ENCODE results near the gene ZNF79.
A peak's percentile ranks its signal among the peaks of the same experiment; 100 is the strongest.

Gene ZNF79

GRCh38 chr9:127392166-127392565 is 32.0 kb upstream of the ZNF79 start:
- no peak for DNase-seq (ENCODE audit: low spot score)
- in situ Hi-C loops (cut with MboI; ENCODE audit: low sequenced_read_pairs, unreplicated experiment), result no loop called here
- TF ChIP-seq CTCF (IDR thresholded peaks at IDR 0.05; ENCODE audit: borderline replicate concordance, control extremely low read depth, extremely low read depth, insufficient read depth, missing control alignments), result no peak

- in situ Hi-C loops (cut with MboI; ENCODE audit: low sequenced_read_pairs, unreplicated experiment), result no loop called here
- DNase-seq (ENCODE audit: low spot score), result no peak
- no peak for TF ChIP-seq CTCF (IDR thresholded peaks at IDR 0.05; ENCODE audit: borderline replicate concordance, control extremely low read depth, extremely low read depth, insufficient read depth, missing control alignments)
Measured at GRCh38 chr9:127392976-127393375, 31.2 kb upstream of the ZNF79 start.

GRCh38 chr9:127393645-127394044 is 30.5 kb upstream of the ZNF79 start:
- DNase-seq (ENCODE audit: low spot score), result no peak
- in situ Hi-C loops (cut with MboI; ENCODE audit: low sequenced_read_pairs, unreplicated experiment), result no loop called here
- TF ChIP-seq CTCF (IDR thresholded peaks at IDR 0.05; ENCODE audit: borderline replicate concordance, control extremely low read depth, extremely low read depth, insufficient read depth, missing control alignments), result no peak

- in situ Hi-C loops (cut with MboI; ENCODE audit: low sequenced_read_pairs, unreplicated experiment), result no loop called here
- no peak for DNase-seq (ENCODE audit: low spot score)
- TF ChIP-seq CTCF (IDR thresholded peaks at IDR 0.05; ENCODE audit: borderline replicate concordance, control extremely low read depth, extremely low read depth, insufficient read depth, missing control alignments), result no peak
Measured at GRCh38 chr9:127395497-127396252, 28.5 kb upstream of the ZNF79 start.

- no peak for TF ChIP-seq CTCF (IDR thresholded peaks at IDR 0.05; ENCODE audit: borderline replicate concordance, control extremely low read depth, extremely low read depth, insufficient read depth, missing control alignments)
- DNase-seq (ENCODE audit: low spot score), result no peak
- in situ Hi-C loops (cut with MboI; ENCODE audit: low sequenced_read_pairs, unreplicated experiment), result no loop called here
Measured at GRCh38 chr9:127396253-127396807, 27.9 kb upstream of the ZNF79 start.

- DNase-seq (ENCODE audit: low spot score), result peak; percentile 96
- no peak for TF ChIP-seq CTCF (IDR thresholded peaks at IDR 0.05; ENCODE audit: borderline replicate concordance, control extremely low read depth, extremely low read depth, insufficient read depth, missing control alignments)
- in situ Hi-C loops (cut with MboI; ENCODE audit: low sequenced_read_pairs, unreplicated experiment), result no loop called here
Measured at GRCh38 chr9:127396808-127397645, 27.2 kb upstream of the ZNF79 start, which contains the start of gene SLC2A8. SLC2A8 (plus strand) TSS chr9:127397169; CDS start chr9:127397231, 62 bp downstream.
